GDM1 (cell line): ENCODE measurements around the gene CLEC19A.

Source experiments
- DNase-seq: peaks from one replicate; lab custom pipeline; 2025; lab: John Stamatoyannopoulos, UW

The CLEC19A gene

DNA sequence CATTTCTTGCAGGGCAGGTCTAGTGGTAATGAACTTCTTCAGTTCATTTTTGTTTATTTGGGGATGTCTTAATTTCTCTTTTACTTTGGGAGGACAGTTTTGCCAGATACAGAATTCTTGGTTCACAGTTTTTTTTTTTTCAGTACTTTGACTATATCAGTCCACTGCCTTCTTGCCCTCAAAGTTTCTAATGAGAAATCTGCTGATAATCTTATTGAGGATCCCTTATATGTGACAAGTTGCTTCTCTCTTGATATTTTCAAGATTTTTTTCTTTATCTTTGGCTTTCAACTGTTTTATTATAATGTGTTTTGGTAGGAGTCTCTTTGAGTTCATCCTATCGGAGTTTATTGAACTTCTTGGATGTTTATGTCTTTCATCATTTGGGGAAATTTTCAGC, 42.8 kb downstream of the CLEC19A start:
- DNase-seq = no peak

DNA sequence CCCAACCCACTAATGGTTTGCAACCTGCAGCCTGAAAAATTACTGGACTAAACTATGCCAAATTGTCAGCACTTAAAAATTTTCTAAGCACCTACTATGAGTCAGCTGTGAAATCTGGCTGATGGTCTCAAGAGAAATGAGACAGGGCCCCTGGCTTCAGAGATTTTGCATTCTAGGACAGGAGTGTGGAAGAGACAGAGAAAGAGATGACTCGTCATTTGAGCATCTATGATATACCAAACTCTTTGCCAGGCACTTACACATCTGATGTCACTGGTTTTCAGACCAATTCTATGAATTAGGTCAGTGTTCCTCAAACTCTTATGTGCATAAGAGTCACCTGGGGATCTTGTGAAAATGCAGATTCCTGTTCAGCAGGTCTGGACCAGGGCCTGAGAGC, 44.4 kb downstream of the CLEC19A start:
- no peak for DNase-seq

DNA sequence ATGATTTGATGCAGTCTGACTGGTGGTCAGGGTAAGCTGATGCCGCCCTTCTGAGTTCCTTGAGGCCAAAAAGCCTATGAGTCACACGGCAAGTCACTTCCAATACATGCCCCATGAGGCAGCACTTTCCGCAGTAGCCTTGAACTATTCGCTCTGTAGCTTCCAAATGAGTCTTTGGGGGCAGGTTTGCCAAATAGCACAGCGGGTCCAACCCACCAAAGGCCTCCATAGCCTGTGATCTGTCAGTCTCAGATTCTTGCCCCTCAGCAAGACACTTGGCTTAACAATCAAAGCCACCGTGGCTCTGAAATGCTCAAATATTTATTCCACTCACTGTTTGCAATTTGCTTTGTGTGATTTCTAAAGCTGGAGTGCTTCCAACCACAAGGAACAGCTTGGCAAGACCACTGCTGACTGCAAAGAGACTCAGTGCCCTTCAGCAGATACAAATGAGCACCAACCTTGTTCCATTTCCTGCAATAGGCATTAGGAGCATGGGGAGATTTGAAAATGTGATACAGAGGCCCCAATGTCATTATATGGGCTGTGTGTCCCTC, 45.4 kb downstream of the CLEC19A start:
- no peak for DNase-seq

DNA sequence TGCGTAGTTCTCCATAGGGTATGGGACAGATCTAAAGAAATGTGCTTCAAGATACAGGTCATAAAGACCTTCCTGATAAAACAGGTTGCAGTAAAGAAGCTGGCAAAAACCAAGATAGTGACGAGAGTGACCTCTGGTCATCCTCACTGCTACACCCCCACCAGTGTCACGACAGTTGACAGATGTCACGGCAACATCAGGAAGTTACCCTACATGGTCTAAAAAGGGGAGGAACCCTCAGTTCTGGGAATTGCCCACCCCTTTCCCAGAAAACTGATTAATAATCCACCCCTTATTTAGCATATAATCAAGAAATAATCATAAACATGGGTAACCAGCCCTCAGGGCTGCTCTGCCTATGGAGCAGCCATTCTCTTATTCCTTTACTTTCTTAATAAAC, 46.3 kb downstream of the CLEC19A start:
- DNase-seq = no peak

DNA sequence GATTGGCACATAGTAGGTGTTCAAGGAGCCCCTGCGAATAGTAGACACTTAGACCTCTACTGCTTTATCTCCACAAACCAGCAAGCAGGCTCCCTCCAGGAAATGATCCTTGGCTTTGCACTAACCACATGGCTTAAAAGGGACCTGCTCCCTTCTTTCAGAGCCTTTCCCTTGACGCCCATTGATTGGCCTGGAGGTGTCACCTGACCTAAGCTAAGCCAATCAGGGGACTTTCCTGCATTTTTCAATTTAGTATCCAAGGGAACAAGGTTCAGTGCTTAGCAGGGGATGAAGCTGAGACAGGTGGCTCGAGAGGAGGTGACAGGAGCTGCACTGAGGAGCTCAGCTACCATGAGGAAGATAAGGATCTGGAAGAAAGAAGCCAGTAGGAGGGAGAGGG, 52.8 kb downstream of the CLEC19A start:
- no peak for DNase-seq

DNA sequence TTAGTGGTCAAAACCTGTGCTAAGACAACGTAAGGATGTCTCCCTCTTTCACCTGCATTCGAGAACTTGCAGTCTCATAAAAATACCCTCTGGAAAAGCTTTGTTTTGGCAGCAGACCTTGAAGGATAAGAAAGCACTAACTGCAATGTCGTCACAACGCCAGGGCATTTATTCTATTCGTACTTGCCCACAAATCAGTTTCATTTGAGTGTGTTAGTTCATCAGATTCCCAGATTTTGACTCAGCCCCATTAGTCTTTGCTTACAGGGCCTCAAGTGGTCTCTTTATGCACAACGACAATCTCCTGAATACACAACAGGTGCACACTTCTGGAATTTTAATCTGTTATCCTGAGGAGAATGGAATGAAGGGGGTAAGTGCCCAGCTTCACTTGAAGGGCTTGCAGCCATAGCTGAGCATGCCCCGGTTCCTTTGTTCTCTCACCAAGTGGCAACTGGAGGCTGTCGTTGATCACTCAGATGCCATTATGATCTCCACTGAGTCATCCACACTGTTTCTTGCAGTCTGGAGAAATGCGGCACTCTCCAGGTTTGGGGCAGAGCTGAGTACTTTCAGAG, 58.8 kb downstream of the CLEC19A start:
- DNase-seq = no peak

DNA sequence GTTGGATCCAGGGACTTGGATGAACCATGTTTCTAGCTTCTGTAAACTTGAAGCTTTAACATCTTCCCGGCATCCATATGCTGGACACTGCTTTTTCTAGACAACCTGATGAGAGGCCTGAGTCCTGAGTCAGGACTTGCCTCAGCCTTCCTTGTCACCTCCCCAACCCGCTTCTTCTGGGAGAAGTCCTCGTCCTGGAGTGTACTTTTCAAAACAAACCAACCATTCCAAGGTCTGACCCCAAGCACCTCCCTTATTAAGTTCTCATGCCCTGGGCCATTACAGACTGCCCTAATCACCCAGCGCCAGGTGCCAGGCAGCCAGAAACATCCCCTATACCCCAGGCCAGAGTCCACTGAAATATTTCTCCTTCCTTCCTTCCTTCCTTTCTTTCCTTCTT, 59.4 kb downstream of the CLEC19A start:
- no peak for DNase-seq

DNA sequence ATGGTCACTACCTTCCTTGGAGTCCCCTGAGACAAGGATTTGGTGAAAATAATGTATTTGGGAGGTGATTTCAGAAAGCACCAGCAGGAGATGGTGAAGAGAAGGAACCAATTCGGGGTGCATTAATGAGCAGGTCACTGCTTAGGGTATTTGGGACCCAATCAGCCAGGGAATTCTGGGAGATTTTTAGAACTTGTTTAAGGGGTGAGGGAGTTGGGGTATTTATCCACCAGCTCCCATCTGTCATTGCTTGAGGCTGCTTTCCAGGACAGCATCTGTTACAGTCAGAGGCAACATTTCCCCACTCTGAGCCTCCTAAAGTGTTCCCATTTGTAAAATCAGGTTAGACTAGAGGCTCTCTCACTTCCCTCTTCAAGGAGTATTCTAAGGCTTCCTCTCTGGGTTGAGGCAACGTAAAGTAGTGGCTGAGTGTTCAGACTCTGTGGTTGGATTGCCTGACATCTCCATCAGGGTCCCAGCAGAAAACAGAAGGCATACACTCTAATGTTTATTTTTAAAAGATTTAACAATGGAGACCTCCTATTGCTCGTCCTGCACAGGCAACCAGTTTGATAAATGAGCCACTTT, 60.9 kb downstream of the CLEC19A start:
- no peak for DNase-seq

DNA sequence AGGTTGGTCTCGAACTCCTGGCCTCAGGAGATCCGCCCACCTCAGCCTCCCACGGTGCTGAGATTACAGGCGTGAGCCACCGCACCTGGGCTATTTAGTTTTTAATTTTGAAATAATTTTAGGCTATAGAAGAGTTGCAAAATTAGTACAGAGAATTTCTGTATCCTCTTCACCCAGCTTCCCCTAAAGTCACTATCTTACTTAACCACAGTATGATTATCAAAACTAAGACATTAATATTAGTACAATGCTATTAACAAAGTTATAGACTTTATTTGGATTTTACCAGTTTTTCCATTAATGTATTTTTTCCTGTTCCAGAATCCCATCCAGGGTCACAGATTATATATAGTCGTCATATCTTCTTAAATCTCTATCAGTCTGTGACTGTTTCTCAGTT, 62.6 kb downstream of the CLEC19A start:
- DNase-seq = no peak

DNA sequence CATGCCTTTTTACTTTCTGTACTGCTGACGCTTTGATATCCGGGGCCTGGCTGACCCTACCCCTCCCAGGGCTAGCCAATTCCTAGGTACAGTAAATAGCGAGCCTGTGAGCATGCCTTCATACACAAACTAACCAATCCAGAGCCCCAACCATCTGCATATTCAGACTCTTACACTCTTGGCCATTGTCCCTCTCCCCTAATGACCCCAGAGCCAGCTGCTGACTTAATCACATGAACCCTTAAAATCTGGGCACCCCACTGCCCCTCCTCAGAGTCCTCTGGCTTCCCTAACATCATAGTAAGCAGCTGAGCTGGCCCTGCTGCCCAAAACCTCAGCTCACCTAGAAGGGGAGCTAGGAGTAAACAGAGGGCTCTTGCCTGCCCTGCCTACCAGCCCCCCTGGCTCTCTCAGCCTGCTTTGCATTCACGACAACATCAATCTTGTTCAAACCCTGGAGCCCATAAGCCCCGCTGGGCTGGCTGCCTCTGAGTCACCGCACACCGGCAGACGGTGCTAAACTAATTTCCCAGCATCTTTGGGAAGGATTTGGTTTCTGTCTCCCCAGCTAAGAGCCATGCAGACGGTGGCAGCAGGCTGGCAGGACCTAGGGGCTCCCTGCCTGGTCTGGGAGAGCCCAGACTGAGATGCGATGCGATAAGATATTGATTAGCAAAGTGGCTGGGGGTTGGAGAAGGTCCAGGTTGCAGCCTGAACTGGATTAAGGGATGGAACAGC, 63.2 kb downstream of the CLEC19A start:
- DNase-seq = no peak

DNA sequence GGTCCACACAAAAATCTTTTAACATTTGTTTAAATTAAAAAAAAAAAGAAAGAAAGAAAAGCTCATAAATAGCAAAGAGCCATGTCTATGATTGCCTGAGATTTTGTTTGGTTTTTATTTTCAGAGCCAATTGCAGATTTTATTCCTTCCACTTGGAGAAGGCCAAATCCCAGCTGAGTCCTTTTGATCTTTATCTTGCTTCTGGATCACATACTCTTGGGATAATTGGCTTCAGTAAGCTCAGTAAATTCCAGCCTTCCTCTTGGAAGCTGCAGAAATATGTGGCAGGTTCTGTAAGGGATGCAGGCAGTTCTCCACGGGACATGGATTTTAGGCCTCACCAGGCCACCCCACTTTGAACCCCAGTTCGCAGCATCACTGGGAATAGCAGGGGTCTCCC, 68.8 kb downstream of the CLEC19A start:
- no peak for DNase-seq

DNA sequence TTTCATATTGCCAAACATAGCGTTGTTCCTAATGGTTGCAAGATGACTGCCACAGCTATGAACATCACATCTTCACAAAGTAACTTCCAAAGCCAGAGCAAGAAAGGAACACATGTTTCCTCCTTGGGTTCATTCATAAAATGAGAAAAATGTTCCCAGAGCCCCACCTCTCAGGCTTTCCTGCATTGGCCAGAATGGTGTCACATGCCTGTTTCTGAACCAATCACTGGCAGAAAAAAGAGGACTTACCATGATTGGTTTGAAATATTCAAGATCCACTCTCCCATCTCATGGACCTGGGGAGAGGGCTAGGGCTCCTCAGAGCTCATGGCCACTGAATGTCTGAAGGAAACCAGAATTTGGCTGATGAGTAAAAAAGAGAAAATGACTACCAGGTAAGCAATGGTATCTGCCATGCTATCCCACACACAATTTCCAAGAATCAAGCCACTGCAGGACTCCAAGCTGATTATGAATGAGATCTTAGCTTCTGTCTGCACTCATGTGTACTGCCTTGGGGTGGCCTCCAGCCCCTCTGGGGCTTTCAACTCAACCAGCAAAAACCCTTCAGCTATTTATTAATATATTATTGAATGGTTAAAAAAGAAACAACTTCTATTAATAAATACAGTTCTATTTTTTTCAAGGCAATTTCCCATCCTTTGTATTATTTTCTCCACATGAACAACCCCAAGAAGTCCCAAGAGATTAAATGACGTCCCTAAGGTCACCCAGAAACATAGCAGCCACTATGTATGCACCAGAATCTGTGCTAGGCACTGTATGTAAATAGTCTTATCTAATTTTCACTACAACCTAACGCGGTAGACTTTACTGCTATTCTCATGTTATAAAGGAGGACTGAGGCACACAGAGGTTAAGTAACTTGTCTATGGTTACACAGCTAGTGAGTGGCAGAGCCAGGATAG, 70.8 kb downstream of the CLEC19A start:
- DNase-seq = no peak

DNA sequence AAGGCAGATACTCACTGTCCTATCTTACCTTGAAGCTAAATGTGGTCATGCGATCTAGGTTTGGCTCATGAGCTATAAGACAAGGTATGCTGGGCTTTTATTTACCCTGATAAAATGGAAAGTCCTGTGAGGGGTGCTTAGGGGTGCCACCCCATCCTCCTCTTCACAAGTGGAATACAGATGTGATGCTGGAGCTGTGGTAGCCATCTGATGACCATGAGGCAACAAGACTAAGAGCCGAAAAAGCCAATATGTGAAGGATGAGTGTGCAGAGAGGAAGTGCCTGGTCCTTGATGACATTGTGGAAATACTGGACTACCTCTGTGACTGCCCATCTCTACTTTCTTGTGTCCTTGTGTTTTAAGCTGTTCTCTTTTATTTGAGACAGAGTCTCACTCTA, 74.0 kb downstream of the CLEC19A start:
- DNase-seq = no peak
